ENCODE results near the gene ABCA4.

GRCh38 chr1:94117259-94117851, 3.6 kb downstream of the ABCA4 start:
- TF ChIP-seq EZH2phosphoT487 (IDR thresholded peaks at IDR 0.05) = no peak
- no peak for TF ChIP-seq CTCF (IDR thresholded peaks at IDR 0.05)
- TF ChIP-seq EZH2 (IDR thresholded peaks at IDR 0.05) = no peak

Data from neural progenitor cell (in vitro differentiated cells).